Testis (tissue), 3 donors: ENCODE results near the gene CST8. TPM values are rescaled to one million over a fixed set of nuclear protein-coding genes. Genes with fewer than 3 reads are reported as not detected.

Source experiments
- DNase-seq: peaks from one replicate; pipeline ENCODE4 v3.0.0-alpha.2; 2019
- H3K27ac ChIP-seq, 2 donors: fragments of 200-600 bp; sonication (generic); one replicate each; pipeline ENCODE4 v1.5.1; 2019
- H3K27me3 ChIP-seq: fragments of 200-600 bp; sonication (generic); one replicate; pipeline ENCODE4 v1.5.1; 2019
- H3K36me3 ChIP-seq: fragments of 200-600 bp; sonication (generic); one replicate; pipeline ENCODE4 v1.5.1; 2017; ENCODE audit warnings: low read depth; ENCODE audit errors: missing control alignments
- H3K4me1 ChIP-seq: fragments of 200-600 bp; sonication (generic); one replicate; pipeline ENCODE4 v1.5.1; 2019
- H3K4me3 ChIP-seq, 2 donors: fragments of 200-600 bp; sonication (generic); one replicate each; pipeline ENCODE4 v1.5.1; 2017 to 2019
- H3K9me3 ChIP-seq: fragments of 200-600 bp; sonication (generic); one replicate; pipeline ENCODE4 v1.5.1; 2017
- POLR2A ChIP-seq: fragments of 450-650 bp; IDR thresholded peaks from one replicate; pipeline ENCODE4 v1.6.1; 2017; ENCODE audit warnings: antibody characterized with exemption, mild to moderate bottlenecking, moderate library complexity
- WGBS, 2 donors: methylation state at CpG; one replicate each; pipeline ENCODE4 v1.1.5; 2018; 5-methylcytosine and 5-hydroxymethylcytosine counted together
- intact Hi-C: fragments of 100-400 bp; cut with DNase I; formaldehyde crosslinking; loops from one replicate; pipeline ENCODE4 v1.15.1; 2023; ENCODE audit warnings: low total_unique reads
- polyA plus RNA-seq: library from polyadenylated mRNA; stranded (reverse); fragments of 350-450 nt; fragmentation: Illumina TruSeq; extraction: RNeasy Lipid Tissue Mini Kit (QIAGEN cat#74804); gene quantifications from one replicate; pipeline ENCODE4 v1.2.3, GENCODE V29; 2014; ENCODE audit warnings: low read depth, low replicate concordance; ENCODE audit not compliant: insufficient read depth
- total RNA-seq, 2 donors: library from RNA; depleted of rRNA; stranded (reverse); fragments of >200 nt; gene quantifications; one replicate each; pipeline ENCODE4 v1.2.3, GENCODE V29; 2016
- TF ChIP-seq, protein P1 (sequence below), 3 experiments: fragments of 450-650 bp in 2 of 3; fragments of 200-600 bp in 1 of 3; sonication (generic) in 1 of 3; IDR thresholded peaks; one replicate each; pipeline ENCODE4 v1.5.1; 2016 to 2019; ENCODE audit warnings: antibody characterized with exemption in 3 of 3, mild to moderate bottlenecking in 2 of 3, moderate library complexity in 1 of 3

Gene CST8
- total and polyA plus RNA-seq, 3 donors from 2014 or later, result 9.0 to 31.5 (median 14.3) TPM

GRCh38 chr20:23508449-23509229 is 17.7 kb downstream of the CST8 start:
- Histone ChIP-seq H3K27ac (peak overlapping the region; percentile 68 to 71), H3K4me3 (no peak overlapping the region), H3K9me3 (no peaks in the 10 kb centered on the region), H3K27me3 (no peaks in the 10 kb centered on the region), H3K36me3 (no peaks in the 10 kb centered on the region), H3K4me1 (peaks cover 23% of the 10 kb centered on the region)
- WGBS, 2 donors, result 49 to 58% methylated on average over 8 of the region's 8 CpGs
- no peak for TF ChIP-seq POLR2A
- TF ChIP-seq, protein P1, sequence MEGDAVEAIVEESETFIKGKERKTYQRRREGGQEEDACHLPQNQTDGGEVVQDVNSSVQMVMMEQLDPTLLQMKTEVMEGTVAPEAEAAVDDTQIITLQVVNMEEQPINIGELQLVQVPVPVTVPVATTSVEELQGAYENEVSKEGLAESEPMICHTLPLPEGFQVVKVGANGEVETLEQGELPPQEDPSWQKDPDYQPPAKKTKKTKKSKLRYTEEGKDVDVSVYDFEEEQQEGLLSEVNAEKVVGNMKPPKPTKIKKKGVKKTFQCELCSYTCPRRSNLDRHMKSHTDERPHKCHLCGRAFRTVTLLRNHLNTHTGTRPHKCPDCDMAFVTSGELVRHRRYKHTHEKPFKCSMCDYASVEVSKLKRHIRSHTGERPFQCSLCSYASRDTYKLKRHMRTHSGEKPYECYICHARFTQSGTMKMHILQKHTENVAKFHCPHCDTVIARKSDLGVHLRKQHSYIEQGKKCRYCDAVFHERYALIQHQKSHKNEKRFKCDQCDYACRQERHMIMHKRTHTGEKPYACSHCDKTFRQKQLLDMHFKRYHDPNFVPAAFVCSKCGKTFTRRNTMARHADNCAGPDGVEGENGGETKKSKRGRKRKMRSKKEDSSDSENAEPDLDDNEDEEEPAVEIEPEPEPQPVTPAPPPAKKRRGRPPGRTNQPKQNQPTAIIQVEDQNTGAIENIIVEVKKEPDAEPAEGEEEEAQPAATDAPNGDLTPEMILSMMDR (IDR thresholded peaks at IDR 0.05), result no peak
- DNase-seq, result no peak
- intact Hi-C loops, result no loop called here

DNA sequence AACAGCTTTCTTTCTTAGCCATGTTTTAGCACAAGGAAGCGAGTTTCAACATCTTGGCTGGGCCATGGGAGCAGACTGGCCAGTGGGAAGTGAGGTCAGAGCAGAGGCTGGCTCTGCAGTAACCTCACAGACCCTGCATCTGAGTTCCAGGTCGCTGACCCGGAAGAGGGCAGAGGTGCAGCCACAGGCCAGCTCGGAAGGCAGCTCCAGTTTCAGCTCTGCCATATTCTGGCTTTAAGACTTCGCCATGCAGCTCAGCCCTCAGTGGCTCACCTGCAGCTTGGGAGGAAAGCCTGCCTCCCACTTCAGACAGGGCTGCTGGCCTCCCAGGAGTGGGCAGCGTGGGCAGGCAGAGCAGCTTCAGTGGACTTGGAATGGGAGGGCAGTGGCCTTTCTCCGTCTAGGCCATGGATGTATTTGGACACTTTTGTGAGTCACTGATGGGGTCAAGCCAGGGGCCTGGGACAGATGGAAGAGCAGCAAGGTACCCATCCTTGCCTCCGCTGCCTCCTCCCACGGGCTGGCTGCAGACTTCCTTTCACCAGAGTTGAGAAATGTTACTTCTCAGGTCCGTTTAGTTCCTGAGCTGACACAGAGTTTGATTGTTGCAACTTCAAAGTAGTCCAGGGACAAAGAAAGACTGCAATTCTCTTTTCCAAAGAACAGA is 18.5 kb downstream of the CST8 start:
- H3K36me3 ChIP-seq, result no peaks in the 10 kb centered on the region
- H3K27me3 ChIP-seq, result no peaks in the 10 kb centered on the region
- TF ChIP-seq POLR2A, result no peak
- TF ChIP-seq, protein P1 (IDR thresholded peaks at IDR 0.05), result no peak
- WGBS, 2 donors, result 62 to 65% methylated on average over 7 to 10 of the region's 10 CpGs
- intact Hi-C loops, result no loop called here
- peaks cover 23% of the 10 kb centered on the region for H3K4me1 ChIP-seq
- no peak overlapping the region for H3K4me3 ChIP-seq
- H3K27ac ChIP-seq, result peak overlapping the region; percentile 68 to 71
- peak; percentile 77 for DNase-seq
- H3K9me3 ChIP-seq, result no peaks in the 10 kb centered on the region

DNA sequence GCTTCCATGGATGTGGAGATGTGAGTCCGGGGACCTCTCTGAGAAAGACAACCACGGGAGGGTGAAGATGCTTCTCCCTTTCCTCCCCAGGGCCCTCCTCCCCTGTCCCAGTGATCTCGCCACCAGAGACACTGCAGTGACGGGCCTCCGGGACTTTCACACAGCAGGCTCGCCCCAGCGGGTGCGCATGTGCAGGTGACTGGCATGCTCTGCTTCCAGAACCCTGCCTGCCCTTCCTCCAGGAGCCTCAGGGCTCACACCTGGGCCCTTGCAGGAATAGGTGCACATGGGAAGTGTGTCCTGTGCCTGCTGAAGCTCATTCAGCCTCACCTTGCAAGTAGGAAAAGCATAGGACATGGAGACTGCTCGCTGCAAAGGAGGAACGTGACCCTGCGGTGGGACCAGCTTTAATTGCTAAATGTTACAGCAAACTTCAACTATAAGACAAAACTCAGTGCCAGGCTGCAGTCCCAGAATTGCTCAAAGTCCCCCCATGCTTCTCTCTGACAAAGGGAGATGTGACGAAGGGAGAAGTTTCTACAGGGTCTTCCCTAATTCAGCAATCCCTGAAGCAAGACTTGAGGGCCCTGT is 19.2 kb downstream of the CST8 start:
- no peaks in the 10 kb centered on the region for H3K27me3 ChIP-seq

DNA sequence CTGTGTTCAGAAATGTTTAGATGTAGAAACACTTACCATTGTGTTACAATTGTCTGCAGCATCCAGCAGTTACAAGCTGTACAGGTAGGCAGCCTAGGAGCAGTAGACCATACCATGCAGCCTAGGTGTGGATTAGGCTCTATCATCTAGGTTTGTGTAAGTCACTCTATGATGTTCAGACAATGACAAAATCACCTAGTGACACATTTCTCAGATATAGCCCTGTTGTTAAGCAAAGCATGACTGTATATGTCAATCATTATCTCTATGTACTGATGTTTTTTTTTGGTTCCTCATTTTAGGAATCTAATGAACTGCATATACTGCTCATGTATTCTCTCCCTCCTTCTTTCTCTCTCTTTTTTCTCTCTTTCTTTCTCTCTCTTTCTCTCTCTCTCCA is 22.2 kb downstream of the CST8 start:
- H3K4me3 ChIP-seq, result no peak overlapping the region
- H3K4me1 ChIP-seq, result peaks cover 25% of the 10 kb centered on the region
- no peak overlapping the region for H3K27ac ChIP-seq
- no peaks in the 10 kb centered on the region for H3K36me3 ChIP-seq
- TF ChIP-seq, protein P1 (IDR thresholded peaks at IDR 0.05), result no peak
- no peak for TF ChIP-seq POLR2A
- intact Hi-C loops, result no loop called here
- no peak for DNase-seq
- H3K9me3 ChIP-seq, result no peaks in the 10 kb centered on the region
- no peaks in the 10 kb centered on the region for H3K27me3 ChIP-seq

More for the DNA sequence above, 19.2 kb downstream of the CST8 start:
- H3K27ac ChIP-seq, result peak overlapping the region; percentile 25 to 60
- H3K4me3 ChIP-seq, result no peak overlapping the region
- no peaks in the 10 kb centered on the region for H3K36me3 ChIP-seq
- intact Hi-C loops, result no loop called here
- no peaks in the 10 kb centered on the region for H3K9me3 ChIP-seq
- peak; percentile 49 for DNase-seq
- 72 to 74% methylated on average over 6 to 12 of the region's 12 CpGs for WGBS, 2 donors
- TF ChIP-seq, protein P1 (IDR thresholded peaks at IDR 0.05), result no peak
- no peak for TF ChIP-seq POLR2A
- peaks cover 23% of the 10 kb centered on the region for H3K4me1 ChIP-seq
